ENCODE measurements around the gene CDH24.

Gene CDH24

DNA sequence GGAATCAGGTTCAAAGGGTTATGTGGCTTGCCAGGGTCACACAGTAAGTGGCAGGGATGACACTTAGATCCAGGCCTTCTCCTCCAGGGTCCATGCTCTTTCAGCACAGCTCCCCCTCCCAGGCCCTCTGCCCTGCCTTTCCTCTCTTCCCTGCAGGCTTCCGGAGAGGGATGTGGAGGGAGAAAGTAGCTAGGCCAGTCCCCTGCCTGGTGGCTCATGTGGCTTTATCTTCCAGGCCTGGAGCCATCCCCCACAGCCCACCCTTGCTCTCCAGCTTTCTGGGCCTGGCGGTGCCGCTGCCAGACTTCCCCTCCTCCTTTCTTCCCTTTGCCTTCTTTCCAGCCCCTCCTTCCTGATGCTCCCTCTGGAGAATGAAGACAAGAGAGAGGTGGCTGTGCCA lies 13.6 kb downstream of the CDH24 start:
- no peak for DNase-seq (ENCODE audit: low spot score)

DNA sequence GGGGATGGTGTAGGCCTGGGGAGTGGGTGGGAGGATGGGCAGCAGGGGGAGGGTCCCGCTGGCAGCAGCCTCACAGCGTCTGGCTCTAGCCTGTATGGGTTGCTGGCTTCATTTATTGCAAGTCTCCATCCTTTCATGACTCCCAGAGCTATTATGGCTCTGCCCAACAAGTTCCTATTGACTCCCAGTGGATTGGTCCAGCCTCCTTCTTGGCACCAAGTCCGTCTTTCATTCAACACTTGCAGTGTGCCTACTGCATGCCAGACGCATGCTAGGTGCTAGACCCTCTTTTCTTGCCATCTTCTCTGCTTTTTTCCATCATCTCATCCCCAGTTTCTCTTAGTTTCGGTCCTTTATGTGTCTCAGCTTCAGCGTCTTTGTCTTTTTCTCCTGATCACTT lies 14.2 kb downstream of the CDH24 start:
- no peak for DNase-seq (ENCODE audit: low spot score)

DNA sequence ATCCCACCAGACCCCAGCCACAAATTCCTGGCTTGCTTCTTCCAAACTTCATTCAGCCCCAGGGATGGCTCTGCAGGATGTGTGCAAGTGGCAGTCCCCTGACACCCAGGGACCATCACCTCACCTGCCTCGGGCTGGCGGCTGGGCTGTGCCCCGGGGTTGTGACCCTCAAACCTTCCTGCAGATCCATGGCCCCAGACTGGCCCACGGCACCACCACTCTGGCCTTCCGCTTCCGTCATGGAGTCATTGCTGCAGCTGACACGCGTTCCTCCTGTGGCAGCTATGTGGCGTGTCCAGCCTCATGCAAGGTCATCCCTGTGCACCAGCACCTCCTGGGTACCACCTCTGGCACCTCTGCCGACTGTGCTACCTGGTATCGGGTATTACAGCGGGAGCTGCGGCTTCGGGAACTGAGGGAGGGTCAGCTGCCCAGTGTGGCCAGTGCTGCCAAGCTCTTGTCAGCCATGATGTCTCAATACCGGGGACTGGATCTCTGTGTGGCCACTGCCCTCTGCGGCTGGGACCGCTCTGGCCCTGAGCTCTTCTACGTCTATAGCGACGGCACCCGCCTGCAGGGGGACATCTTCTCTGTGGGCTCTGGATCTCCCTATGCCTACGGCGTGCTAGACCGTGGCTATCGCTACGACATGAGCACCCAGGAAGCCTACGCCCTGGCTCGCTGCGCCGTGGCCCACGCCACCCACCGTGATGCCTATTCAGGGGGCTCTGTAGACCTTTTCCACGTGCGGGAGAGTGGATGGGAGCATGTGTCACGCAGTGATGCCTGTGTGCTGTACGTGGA lies 15.0 kb downstream of the CDH24 start, which contains the start of gene PSMB11:
PSMB11 (plus strand) TSS at position 51 of the 804 bp plus-strand sequence; CDS start at position 65, 14 bp downstream.
- no peak for DNase-seq (ENCODE audit: low spot score)

DNA sequence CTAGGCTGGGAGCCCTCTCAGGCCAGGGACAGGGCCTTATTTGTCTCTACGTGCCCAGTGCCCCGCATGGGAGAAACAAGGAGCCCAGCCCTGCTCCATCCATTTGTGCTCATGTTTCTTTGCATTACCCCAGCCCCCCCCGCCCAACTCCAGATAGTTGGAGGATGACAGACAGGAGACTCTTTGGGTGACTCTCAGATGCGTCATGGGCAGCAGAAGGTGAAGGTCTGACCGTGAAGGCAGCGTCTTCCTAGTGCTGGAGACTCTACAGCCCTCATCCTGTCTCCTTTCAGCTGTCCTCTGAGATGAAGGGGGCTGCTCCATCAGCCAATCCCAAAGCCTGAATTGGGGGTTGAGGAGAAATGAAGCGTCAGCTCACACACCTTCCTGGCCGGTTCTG lies 15.6 kb downstream of the CDH24 start:
- DNase-seq (ENCODE audit: low spot score), result no peak

DNA sequence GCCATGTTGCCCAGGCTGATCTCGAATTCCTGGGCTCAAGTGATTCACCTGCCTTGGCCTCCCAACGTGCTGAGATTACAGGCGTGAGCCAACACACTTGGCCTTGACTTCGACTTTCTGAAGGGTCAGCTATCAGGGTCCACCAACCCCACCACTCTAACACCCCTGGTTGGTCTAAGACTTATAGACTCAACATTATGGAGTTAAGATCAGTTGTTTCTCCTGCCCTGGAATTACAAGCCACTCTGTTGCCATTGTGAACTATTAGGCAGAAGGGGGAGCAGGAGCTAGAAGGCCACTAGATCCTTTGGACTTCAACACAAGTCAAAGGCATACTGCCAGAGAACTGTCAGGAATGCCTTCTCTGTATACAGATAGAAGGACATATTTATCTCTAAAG lies 17.2 kb downstream of the CDH24 start:
- no peak for DNase-seq (ENCODE audit: low spot score)

DNA sequence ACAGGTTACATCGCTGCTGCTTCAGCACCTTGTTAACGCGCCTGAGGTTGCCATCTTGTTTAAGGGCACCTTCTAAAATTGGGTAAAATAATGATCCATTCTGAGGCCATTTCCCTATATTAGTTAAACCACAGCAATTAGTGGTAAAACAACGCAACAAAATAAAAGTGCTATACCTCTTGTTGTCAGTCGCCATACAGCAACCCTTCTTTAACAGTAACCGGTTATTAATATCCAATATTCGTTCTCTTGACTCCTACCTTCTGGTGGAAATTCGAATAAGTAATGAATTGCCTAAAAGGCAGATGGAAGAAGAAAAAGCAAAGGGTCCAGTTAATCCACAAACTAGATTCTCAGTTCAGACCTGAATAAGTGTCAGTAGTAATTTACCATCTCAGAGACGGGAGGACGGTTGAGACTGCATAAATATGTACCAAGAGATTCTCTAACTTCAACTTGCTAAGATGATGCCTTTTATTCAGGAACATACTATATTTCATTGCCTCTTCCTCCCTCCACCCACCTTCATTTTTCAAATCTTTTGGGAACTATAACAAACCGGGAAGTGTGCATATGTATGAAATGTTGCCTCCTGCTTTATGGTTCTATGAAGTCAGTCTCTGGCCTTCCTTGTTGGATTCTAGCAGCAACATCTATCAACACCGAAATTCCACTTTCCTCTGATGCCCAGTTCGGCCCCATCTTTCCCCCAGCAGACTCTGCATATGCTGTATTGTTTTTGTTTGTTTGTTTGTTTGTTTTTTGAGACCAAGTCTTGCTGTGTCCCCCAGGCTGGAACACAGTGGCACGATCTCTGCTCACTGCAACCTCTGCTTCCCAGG lies 21.8 kb downstream of the CDH24 start:
- no peak for DNase-seq (ENCODE audit: low spot score)

DNA sequence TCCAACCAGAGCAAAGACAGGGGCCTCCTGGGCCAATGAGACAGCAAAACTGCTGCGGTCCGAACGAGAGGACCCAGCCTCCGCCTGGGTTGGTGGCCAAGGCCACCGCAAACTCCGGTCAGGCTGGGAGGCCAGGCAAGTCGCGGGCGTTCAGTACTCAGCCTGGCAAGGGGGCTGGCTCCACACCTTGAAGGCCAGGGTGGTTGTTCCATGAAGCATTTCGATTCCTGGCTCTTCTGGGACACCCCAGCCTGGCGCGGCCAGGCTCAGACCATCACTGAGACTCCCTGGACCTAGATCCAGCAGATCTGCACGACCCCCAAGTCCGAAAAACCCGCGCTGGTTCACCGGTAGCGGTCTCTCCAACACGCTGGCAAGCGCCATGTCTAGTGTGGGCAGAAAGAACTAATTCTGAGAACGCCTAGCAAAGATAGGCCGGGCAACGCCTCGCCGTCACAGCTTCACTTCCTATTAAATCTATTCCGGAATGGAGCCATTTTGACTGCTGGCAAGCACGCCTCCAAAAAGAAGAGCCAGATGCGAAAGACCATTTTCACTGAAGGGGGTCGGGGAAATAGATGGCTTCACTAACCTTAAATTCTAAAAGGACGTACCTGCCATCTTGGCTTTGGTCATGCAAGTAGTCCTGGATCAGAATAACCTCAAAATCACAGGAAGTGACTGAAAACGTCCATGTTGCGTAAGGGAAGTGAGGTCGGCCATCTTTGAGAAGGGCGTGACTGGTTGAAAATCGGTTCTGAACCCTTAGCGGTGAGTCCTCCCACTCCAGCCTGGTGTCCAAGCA lies 22.6 kb downstream of the CDH24 start, which contains the start of gene PSMB5:
PSMB5 (minus strand) TSS at position 403 of the 805 bp plus-strand sequence; CDS start at position 384, 19 bp downstream.
- DNase-seq (ENCODE audit: low spot score), result peak; percentile 90

DNA sequence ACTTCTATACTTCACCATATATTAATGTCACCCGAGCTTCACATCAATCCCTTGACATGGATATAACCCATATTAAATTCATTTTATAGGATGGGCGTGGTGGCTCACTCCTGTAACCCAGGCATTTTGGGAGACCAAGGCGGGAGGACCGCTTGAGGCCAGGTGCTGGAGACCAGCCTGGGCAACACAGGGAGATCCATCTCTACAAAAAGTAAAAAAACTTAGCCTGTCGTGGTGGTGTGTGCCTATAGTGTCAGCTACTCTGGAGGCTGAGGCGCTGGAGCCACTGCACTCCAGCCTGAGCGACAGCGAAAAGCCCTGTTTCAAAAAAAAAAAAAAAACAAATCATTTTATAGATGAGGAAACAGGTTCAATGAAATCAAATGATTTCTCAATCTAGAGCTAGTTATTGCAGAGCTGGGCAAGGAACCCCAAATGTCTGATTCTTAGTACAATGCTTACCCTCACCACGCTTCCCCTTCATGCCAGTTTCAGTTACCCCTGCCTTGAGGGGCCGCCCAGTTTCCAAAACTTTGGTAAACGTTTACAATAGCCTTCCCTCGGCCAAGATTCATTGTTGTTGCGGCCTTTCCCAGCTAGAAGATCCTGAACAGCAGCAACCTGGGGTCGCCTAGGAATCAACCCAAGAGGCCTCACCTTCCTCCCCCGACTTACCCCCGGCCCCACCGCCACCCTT lies 23.4 kb downstream of the CDH24 start:
- DNase-seq (ENCODE audit: low spot score), result no peak

DNA sequence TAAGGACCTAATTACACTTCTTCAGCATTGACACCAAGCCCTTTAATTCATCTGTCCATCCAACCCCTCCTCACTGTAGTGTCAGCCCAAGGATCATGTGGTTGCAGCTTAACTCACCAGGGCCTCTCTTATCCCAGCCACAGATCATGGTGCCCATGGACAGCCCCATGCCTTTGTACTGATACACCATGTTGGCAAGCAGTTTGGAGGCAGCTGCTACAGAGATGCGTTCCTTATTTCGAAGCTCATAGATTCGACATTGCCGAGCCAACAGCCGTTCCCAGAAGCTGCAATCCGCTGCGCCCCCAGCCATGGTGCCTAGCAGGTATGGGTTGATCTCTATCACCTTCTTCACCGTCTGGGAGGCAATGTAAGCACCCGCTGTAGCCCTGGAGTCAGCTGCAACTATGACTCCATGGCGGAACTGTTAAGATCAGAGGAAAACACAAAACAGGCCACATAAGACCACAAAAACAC lies 24.0 kb downstream of the CDH24 start:
- no peak for DNase-seq (ENCODE audit: low spot score)

DNA sequence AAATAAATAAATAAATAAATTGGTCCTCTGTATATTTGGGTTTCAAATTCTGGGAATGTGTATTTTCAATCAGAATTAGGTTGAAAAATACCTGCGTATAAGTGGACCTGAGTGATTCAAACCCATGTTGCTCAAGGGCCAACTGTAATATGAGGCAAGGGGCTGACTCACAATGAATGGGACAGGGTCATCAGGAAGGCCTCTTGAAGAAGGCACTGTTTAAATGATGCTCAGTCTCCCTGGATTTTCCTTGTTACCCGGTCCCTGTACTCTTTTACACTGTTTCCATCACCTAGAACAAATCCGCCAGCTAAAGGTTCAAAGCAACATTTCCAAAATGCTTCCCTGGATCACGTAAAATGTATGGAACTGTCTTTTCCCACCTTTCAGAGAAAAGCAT lies 26.4 kb downstream of the CDH24 start:
- DNase-seq (ENCODE audit: low spot score), result no peak

DNA sequence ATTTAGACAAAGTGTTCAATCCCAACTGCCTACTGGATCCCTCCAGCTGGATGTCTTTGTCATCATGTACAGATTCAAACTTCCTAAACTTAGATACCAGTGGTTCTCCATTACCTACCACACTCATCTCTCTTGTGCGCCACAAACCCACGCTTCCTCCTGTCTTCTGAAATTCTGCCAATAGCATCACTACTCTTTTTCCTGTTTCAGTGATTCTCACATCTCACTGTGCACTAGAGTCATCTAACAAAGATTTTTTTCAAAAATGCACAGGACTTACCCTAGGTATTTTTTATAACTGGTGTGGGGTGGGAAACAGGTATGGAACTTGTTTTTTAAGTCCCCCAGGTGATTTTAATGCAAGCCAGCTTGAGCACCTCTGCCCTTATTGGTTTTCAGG lies 28.5 kb downstream of the CDH24 start:
- DNase-seq (ENCODE audit: low spot score), result no peak

DNA sequence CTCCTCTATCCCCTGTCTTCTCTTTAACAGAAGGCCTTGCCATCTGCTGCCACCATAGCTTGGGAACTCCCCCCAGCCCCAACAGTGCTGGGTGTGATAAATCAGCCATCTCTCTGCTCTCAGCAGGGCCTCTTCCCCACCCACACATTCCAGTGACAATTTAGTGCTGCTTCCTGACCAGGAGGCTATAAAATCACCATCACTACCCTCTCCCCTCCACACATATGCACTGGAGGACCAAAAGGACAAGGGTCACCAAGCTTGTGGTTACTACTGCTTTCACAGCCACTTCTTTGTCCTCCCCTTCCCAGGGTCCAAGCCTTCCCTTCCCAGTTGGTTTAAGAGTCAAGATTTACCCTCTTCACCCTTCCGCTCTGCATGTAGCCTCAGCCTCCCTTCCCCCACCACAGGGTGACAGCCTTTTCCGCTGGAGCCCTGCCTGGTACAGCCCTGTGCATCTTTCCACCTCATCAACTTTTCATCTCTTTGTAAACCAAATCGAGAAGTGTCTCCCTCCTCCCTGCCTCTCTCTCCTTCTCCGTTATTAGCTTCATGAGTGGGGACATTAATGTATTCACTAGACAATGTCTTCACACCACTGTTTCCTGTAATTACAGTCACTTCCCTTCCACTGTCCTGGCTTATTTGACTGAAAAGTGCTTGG lies 32.0 kb downstream of the CDH24 start:
- DNase-seq (ENCODE audit: low spot score), result no peak

DNA sequence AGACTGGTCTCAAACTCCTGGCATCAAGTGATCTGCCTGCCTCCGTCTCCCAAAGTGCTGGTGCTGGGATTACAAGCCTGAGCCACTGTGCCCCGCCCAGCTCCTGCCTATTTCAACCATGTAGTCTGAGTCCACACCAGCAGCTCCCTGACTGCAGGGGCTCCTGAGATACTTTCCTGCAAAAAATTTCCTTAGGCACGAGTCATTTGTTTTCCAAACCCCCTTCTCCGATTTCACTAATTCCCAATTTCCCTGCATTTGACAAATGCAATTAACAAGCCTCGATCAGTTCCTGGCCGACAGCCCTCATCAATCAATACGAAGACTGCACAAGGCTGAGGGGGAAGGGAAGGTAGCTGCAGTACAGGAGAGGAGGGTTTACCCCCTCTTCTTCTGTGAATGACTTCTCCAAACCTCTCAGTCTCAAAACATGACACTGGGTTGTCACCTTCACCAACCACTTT lies 32.7 kb downstream of the CDH24 start:
- no peak for DNase-seq (ENCODE audit: low spot score)

DNA sequence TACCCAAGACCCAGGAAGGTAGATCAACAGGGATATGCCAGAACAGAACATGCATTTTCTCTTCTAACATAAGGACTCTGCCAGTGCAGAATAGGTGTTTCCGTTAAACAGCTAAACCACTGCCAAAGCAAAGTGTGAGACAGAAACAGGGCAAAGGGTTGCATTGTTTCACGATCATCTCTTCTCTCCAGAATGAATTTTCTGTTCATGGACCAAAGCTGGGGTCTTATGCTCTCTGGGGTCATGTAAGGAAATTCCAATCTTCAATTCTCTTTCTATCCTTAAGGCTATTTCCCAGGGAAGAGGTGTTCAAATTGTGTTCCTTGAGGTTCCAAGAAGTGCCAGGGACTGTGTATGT lies 33.5 kb downstream of the CDH24 start:
- DNase-seq (ENCODE audit: low spot score), result no peak

DNA sequence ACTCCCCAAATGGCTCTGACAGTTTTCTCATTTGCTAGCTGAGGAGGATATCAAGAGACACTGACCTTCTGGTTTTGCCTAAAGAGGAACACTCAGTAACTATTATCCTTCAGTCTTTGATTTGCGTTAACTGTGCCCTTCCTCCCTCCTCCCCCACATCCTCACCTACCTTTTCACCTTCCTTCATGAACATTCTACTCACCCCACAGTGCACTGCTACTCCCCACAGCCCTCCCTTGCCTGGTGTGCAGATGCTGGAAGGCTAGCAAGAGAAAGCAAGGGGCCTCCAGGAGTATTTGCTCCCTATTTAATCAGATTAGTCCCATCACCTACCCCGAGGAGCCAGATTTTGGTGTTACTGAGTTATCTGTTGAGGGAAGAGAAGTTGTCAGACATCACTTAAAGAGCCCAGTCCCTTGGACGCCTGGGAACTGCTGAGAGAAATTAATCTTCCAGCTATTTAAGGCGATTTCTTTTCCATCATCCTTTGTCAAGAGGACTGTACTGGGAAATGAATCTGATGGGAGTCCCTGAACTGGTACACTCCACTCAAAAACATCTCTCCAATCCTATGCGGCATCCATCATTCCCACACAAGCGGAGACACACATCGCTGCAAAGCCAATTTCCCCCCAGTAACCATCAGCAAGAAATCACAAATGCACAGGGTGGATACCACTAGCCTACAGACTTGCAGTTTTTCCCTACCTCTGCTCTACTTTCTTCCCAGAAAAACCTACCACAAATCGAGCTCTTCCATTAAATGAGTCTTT lies 34.1 kb downstream of the CDH24 start:
- no peak for DNase-seq (ENCODE audit: low spot score)

DNA sequence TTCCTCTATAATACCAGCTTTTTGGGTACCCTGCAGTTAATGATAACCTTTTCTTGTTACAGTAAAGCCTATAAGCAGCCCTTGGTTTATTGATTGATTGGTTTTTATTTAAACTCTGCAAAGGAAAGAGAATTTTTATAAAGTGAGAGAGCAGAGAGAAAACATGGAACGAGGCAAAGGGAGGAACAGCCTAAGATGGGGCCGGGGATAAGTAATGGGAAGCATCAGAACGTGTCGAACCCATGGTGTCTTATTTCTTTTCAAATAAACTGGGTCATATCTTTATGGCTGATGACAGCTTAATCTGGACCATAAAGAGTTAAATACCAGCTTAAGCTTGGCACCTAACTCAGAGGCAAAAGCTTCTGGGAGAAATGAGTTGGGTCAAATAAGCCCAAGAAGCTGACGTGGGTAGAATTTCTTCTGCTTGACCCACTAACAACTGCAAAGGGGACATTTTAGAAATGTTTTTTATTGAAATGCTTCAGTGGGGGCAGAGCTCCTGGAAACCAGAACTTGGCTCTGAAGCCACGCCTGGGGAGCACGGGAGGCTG lies 35.4 kb downstream of the CDH24 start:
- no peak for DNase-seq (ENCODE audit: low spot score)

DNA sequence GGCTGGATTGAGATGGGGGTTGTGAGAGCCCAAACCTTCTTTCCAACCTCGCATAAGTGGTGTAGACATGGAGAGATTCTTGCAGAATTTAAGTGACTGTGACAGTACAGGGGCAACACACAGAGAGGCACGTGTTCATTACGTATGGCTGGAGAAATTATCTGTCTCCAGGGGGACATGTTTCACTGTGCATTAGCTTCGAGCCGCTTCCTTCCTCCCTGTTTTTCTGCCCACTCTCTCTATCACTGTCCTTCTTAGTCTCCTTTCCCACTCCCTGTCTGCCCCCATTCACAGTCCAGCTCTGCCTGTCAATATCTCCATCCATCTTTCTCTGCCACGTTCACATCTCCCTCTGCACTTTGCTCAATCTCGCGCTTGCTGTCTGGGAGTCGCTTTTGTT lies 35.9 kb downstream of the CDH24 start:
- no peak for DNase-seq (ENCODE audit: low spot score)

DNA sequence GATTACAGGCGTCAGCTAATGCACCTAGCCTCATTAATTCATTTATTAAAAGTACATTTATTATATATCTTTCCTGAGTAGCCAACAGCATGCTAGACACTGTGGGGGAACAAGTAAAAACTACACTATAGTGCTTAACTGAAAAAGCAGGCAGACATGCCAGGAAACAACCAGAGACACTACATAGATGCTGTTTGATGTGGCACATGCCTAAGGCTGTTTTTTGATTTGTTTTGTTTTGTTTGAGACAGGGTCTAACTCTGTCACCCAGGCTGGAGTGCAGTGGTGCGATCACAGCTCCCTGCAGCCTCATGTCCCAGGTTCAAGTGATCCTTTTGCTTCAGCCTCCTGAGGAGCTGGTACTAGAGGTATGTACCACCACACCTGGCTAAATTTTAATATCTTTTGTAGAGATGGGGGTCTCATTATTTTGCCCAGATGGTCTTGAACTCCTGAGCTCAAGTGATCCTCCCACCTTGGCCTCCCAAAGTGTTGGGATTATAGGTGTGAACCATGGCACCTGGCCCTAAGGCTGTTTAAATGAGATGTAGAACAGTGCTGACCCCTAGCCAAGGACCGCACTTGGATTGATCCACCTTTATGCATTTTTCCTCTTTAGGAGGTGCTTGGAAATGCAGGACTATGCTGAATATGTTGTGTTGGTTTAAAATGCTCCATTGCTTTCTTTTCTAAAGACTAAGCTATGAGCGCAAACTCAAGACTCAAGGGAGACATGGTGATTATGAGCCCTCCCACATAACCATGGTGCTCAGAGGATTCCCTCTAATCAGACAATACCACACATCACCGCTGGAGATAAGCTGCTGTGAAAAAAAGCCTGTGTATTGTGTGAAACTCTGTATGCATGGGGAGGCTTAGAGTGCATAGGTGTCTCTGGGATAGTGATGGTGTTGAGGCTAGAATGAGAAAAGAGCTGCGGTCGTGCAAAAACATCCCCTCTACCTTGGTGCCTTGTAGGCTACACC lies 36.9 kb downstream of the CDH24 start:
- DNase-seq (ENCODE audit: low spot score), result no peak

DNA sequence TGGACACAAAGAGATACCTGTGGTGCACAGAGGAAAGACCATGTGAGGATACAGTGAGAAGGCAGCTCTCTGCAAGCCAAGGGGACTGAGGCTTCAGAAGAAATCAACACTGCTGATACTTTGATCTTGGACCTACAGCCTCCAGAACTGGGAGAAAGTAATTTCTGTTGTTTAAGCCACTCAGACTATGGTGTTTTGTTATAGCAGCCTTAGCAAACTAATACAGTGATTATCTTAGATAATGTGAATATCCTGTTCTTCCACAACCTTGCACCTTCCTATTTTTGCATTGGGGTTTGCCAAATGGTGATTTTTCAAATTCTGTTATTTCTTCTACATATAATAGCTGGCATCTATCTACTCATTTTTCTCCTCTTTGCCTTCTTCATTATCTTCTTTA lies 39.2 kb downstream of the CDH24 start:
- no peak for DNase-seq (ENCODE audit: low spot score)
